Kidney (tissue), 14 donors: ENCODE results near the gene OTOG. TPM values are rescaled to one million over a fixed set of nuclear protein-coding genes. Genes with fewer than 3 reads are reported as not detected.

Experiments
- DNase-seq, 5 donors: peaks; one replicate each; pipeline ENCODE4 v3.0.0-alpha.2; 2013 to 2020
- FAIRE-seq: peaks from 2 replicates; lab custom pipeline; 2012; peaks lifted over from hg19 to GRCh38; lab: Jason Lieb, UNC
- H3K27ac ChIP-seq, 2 donors: one replicate each; pipeline ENCODE4 v1.7.0; 2013; ENCODE audit warnings: low read depth in 2 of 2, low read length in 2 of 2, inconsistent platforms in 1 of 2
- H3K27me3 ChIP-seq: one replicate; pipeline ENCODE4 v1.7.1; 2013; ENCODE audit warnings: low read length, inconsistent platforms; ENCODE audit not compliant: control insufficient read depth, insufficient read depth
- H3K36me3 ChIP-seq, 3 donors: one replicate each; pipeline versions ENCODE4 v1.7.0 to v1.7.1; 2013; ENCODE audit warnings: low read length in 3 of 3, control low read depth in 1 of 3, inconsistent platforms in 1 of 3; ENCODE audit not compliant: insufficient read depth in 3 of 3, control insufficient read depth in 2 of 3
- H3K4me1 ChIP-seq, 3 donors: one replicate each; pipeline versions ENCODE4 v1.7.0 to v1.7.1; 2013; ENCODE audit warnings: low read length in 3 of 3, inconsistent platforms in 1 of 3, low read depth in 1 of 3; ENCODE audit not compliant: control insufficient read depth in 2 of 3, insufficient read depth in 2 of 3
- H3K4me3 ChIP-seq, 3 donors: one replicate each; pipeline versions ENCODE4 v1.7.0 to v1.8.1; 2013; ENCODE audit warnings: low read length in 3 of 3, control low read depth in 1 of 3, inconsistent platforms in 1 of 3
- H3K9ac ChIP-seq, 3 donors: one replicate each; pipeline versions ENCODE4 v1.7.0 to v1.7.1; 2013; ENCODE audit warnings: low read length in 3 of 3, control low read depth in 1 of 3, inconsistent platforms in 1 of 3
- H3K9me3 ChIP-seq, 3 donors: one replicate each; pipeline versions ENCODE4 v1.7.0 to v1.7.1; 2013; ENCODE audit warnings: low read length in 3 of 3, control low read depth in 1 of 3, inconsistent platforms in 1 of 3; ENCODE audit not compliant: control insufficient read depth in 2 of 3, insufficient read depth in 1 of 3
- intact Hi-C: fragments of 100-400 bp; cut with DNase I; formaldehyde crosslinking; loops from one replicate; pipeline ENCODE4 v1.11.1; 2022
- polyA plus RNA-seq: library from polyadenylated mRNA; stranded (reverse); fragments of 350-450 nt; fragmentation: Illumina TruSeq; extraction: RNeasy Lipid Tissue Mini Kit (QIAGEN cat#74804); gene quantifications from one replicate; pipeline ENCODE4 v1.2.3, GENCODE V29; 2014; ENCODE audit warnings: low read depth, low replicate concordance; ENCODE audit not compliant: insufficient read depth
- total RNA-seq: library from RNA; stranded (reverse); fragmentation: NEBNext Ultra II Directional; extraction: Animal tissue kit (Norgen Biotek cat#: 25700); gene quantifications from one replicate; pipeline ENCODE4 v1.2.1, GENCODE V29; 2021
- TF ChIP-seq, protein P1 (sequence below): IDR thresholded peaks from 3 replicates; pipeline ENCODE4 v1.5.1; 2012; ENCODE audit warnings: mild to moderate bottlenecking, moderate library complexity, borderline replicate concordance; ENCODE audit not compliant: insufficient read depth; ENCODE audit errors: extremely low read depth
- donor health status: control.
- donor health status: control.
- donor health status: control.
- donor health status: control.
- donor health status: control.
- donor health status: DM: yes; HTN: yes; CAD: no.
- donor health status: Normal renal cell carcinoma (clear cell type).

OTOG gene
- total and polyA plus RNA-seq, 2 donors from 2014 or later, result 0.06 TPM; not detected in 1

DNA sequence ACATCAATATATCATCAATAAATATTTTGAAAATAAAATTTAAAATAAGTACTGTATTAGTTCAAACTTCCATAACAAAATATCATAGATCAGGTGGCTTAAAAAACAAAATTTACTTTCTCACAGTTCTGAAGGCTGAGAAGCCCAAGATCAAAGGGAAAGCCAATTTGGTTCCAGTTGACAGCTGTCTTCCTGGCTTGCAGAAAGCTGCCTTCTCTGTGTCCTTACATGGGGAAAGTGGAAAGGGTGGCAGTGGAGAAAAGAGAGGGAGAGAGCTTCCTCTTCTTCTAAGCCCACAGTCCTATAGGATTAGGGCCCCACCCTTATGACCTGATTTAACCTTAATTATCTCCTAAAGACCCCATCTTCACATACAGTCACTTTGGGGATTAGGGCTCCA, 121.1 kb downstream of the OTOG start:
- no peak overlapping the region for H3K27ac ChIP-seq
- H3K4me1 ChIP-seq, result no peaks in the 10 kb centered on the region
- TF ChIP-seq, protein P1, sequence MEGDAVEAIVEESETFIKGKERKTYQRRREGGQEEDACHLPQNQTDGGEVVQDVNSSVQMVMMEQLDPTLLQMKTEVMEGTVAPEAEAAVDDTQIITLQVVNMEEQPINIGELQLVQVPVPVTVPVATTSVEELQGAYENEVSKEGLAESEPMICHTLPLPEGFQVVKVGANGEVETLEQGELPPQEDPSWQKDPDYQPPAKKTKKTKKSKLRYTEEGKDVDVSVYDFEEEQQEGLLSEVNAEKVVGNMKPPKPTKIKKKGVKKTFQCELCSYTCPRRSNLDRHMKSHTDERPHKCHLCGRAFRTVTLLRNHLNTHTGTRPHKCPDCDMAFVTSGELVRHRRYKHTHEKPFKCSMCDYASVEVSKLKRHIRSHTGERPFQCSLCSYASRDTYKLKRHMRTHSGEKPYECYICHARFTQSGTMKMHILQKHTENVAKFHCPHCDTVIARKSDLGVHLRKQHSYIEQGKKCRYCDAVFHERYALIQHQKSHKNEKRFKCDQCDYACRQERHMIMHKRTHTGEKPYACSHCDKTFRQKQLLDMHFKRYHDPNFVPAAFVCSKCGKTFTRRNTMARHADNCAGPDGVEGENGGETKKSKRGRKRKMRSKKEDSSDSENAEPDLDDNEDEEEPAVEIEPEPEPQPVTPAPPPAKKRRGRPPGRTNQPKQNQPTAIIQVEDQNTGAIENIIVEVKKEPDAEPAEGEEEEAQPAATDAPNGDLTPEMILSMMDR, result no peak
- intact Hi-C loops, result no loop called here
- FAIRE-seq (no peak), DNase-seq (no peak)
- no peak overlapping the region for H3K9ac ChIP-seq
- no peaks in the 10 kb centered on the region for H3K36me3 ChIP-seq
- no peaks in the 10 kb centered on the region for H3K9me3 ChIP-seq
- H3K4me3 ChIP-seq, result no peak overlapping the region
- H3K27me3 ChIP-seq, result no peaks in the 10 kb centered on the region

DNA sequence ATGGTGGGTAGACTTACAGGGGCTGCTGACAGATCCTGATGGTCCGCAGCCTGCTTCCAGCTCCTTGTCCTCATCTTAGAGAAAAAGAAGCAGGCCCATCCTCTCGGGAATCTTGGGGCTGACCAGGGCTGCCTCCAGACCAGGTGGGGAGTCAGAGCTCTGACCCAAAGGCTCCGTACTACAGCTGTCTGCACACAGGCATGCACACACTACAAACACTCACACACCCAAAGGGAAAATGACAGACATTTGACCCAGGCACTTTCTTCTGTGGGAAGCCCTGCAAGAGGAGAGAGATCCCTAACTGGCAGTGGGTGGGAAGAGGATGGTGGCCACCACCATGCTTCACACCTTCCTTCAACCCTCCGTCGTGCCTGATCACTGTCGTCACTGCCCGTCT, 125.4 kb downstream of the OTOG start:
- no peak overlapping the region for H3K9ac ChIP-seq
- no peak overlapping the region for H3K4me3 ChIP-seq
- H3K27me3 ChIP-seq, result no peaks in the 10 kb centered on the region
- no peaks in the 10 kb centered on the region for H3K36me3 ChIP-seq
- H3K4me1 ChIP-seq, result no peaks in the 10 kb centered on the region
- intact Hi-C loops, result no loop called here
- FAIRE-seq (no peak), DNase-seq (no peak)
- peaks cover 0 to 16% (median 0%) of the 10 kb centered on the region in 3 donors for H3K9me3 ChIP-seq
- H3K27ac ChIP-seq, result no peak overlapping the region
- TF ChIP-seq, protein P1, result no peak

DNA sequence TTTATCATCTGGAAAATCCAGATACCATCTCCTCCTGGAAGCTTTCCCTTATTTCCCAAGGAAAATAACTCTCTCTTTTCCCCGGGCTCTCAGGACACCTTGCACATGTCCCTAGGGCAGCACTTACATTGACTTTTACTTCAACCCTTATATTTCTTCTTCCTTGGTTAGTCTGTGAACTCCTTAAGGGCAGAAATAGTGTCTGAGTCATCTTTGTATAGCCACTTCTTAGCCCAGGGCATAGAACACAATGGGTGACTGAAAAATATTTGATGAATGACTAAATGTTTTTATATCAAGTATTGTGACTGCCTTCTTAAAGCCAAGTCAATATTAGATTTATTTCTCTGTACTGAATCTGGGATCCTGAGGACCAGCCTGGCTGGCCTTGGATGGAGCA, 126.9 kb downstream of the OTOG start:
- H3K27ac ChIP-seq, result no peak overlapping the region
- H3K4me3 ChIP-seq, result no peak overlapping the region
- peaks cover 0 to 18% (median 0%) of the 10 kb centered on the region in 3 donors for H3K9me3 ChIP-seq
- intact Hi-C loops, result no loop called here
- no peaks in the 10 kb centered on the region for H3K4me1 ChIP-seq
- DNase-seq (no peak), FAIRE-seq (no peak)
- H3K36me3 ChIP-seq, result no peaks in the 10 kb centered on the region
- no peaks in the 10 kb centered on the region for H3K27me3 ChIP-seq
- H3K9ac ChIP-seq, result no peak overlapping the region
- TF ChIP-seq, protein P1, result no peak

DNA sequence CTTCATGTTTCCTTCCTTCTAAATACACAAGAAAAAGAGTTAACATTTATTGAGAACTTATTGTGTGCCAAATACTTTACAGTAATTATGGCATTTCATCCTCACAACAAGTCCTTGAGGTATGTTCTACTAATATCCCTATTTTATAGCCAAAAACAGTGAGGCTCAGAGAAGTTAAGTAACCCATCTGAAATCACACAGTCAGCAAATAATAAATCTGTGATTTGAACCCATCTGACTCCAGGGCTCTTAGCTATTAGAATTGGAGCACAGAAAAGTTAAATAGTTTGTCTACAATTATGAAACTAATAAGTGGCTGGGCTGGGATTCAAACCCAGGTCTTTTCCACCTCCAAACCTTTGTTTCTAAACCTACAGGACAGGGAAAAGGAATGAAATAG, 135.8 kb downstream of the OTOG start:
- H3K27me3 ChIP-seq, result no peaks in the 10 kb centered on the region
- no peak overlapping the region for H3K9ac ChIP-seq
- no peak overlapping the region for H3K4me3 ChIP-seq
- FAIRE-seq (no peak), DNase-seq (no peak)
- TF ChIP-seq, protein P1, result no peak
- no peaks in the 10 kb centered on the region for H3K36me3 ChIP-seq
- intact Hi-C loops, result no loop called here
- H3K4me1 ChIP-seq, result no peaks in the 10 kb centered on the region
- no peaks in the 10 kb centered on the region for H3K9me3 ChIP-seq
- H3K27ac ChIP-seq, result no peak overlapping the region
